IMR-90 (cell line): ENCODE data around the gene IRAG1.

Experiments
- BHLHE40 ChIP-seq: fragments of 150-350 bp; IDR thresholded peaks from 2 replicates; pipeline ENCODE4 v1.6.1; 2016; ENCODE audit warnings: mild to moderate bottlenecking, low read depth, low read length
- CHD1 ChIP-seq: IDR thresholded peaks from 2 replicates; pipeline ENCODE4 v1.6.1; 2012; ENCODE audit warnings: low read depth, low read length, improper control_type of control experiment
- FOS ChIP-seq: fragments of 150-350 bp; IDR thresholded peaks from 2 replicates; pipeline ENCODE4 v1.6.1; 2016; ENCODE audit warnings: low read depth, low read length
- MXI1 ChIP-seq: IDR thresholded peaks from 2 replicates; pipeline ENCODE4 v1.6.1; 2012; ENCODE audit warnings: low read depth, mild to moderate bottlenecking, low read length, moderate library complexity, borderline replicate concordance
- POLR2A ChIP-seq: IDR thresholded peaks from 2 replicates; pipeline ENCODE4 v1.6.1; 2012; ENCODE audit warnings: mild to moderate bottlenecking, low read depth, low read length
- RCOR1 ChIP-seq: IDR thresholded peaks from 2 replicates; pipeline ENCODE4 v1.6.1; 2012; ENCODE audit warnings: mild to moderate bottlenecking, low read length, improper control_type of control experiment; ENCODE audit not compliant: insufficient replicate concordance
- RFX5 ChIP-seq: IDR thresholded peaks from 2 replicates; pipeline ENCODE4 v1.8.0; 2012; ENCODE audit warnings: low read depth, mild to moderate bottlenecking, low read length, moderate library complexity
- TF ChIP-seq, protein P1 (sequence below): conservative IDR thresholded peaks from 2 replicates; pipeline ENCODE4 v1.5.1; 2012; ENCODE audit warnings: mild to moderate bottlenecking, low read depth, low read length, improper control_type of control experiment

DNA sequence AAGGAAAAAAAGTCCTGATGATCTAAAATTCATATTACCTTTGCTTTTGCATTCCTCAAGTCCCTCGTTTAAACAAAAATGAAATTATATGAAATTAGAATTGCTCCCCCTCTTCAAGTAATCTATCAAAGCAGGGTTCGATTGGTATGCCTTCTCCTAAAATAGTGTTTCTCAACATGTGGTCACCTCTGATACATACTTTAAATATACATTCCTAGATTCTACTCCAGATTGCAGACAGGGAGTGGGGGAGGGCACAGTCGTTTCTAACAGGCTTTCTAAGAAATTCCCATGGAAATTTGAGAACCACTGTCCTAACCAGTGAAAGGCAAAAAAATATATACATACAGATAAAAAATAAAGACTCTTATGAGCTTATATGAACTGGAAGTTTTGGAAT is 22.6 kb upstream of the IRAG1 start:
- TF ChIP-seq, protein P1, sequence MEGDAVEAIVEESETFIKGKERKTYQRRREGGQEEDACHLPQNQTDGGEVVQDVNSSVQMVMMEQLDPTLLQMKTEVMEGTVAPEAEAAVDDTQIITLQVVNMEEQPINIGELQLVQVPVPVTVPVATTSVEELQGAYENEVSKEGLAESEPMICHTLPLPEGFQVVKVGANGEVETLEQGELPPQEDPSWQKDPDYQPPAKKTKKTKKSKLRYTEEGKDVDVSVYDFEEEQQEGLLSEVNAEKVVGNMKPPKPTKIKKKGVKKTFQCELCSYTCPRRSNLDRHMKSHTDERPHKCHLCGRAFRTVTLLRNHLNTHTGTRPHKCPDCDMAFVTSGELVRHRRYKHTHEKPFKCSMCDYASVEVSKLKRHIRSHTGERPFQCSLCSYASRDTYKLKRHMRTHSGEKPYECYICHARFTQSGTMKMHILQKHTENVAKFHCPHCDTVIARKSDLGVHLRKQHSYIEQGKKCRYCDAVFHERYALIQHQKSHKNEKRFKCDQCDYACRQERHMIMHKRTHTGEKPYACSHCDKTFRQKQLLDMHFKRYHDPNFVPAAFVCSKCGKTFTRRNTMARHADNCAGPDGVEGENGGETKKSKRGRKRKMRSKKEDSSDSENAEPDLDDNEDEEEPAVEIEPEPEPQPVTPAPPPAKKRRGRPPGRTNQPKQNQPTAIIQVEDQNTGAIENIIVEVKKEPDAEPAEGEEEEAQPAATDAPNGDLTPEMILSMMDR, result no peak
- TF ChIP-seq MXI1, result no peak
- TF ChIP-seq FOS, result no peak
- TF ChIP-seq RFX5, result no peak
- TF ChIP-seq RCOR1, result no peak
- TF ChIP-seq POLR2A, result no peak
- TF ChIP-seq BHLHE40, result no peak
- no peak for TF ChIP-seq CHD1
